NCI-H2196 (cell line): ENCODE measurements around the gene ST6GALNAC6.

ENCODE experiments used
- DNase-seq: peaks from one replicate; lab custom pipeline; 2025; ENCODE audit not compliant: unreplicated experiment; lab: John Stamatoyannopoulos, UW

Gene ST6GALNAC6

GRCh38 chr9:127934248-127934647, 34.8 kb upstream of the ST6GALNAC6 start:
- DNase-seq: no peak

- DNase-seq: peak; percentile 77
Measured at GRCh38 chr9:127931092-127931881, 31.9 kb upstream of the ST6GALNAC6 start.

GRCh38 chr9:127930231-127931091, 31.1 kb upstream of the ST6GALNAC6 start, which contains the start of gene PIP5KL1:
TSS of gene PIP5KL1 (minus strand) at chr9:127930777. CDS start at chr9:127930752, 25 bp downstream.
- DNase-seq: peak; percentile 92

- no peak for DNase-seq
Measured at GRCh38 chr9:127929625-127929979, 30.2 kb upstream of the ST6GALNAC6 start.

- DNase-seq: no peak
Measured at GRCh38 chr9:127928676-127929624, 29.5 kb upstream of the ST6GALNAC6 start.

- no peak for DNase-seq
Measured at GRCh38 chr9:127927988-127928675, 28.7 kb upstream of the ST6GALNAC6 start.

- peak; percentile 44 for DNase-seq
Measured at GRCh38 chr9:127927201-127927987, 28.0 kb upstream of the ST6GALNAC6 start.

- DNase-seq: no peak
Measured at GRCh38 chr9:127926906-127927200, 27.4 kb upstream of the ST6GALNAC6 start.

- no peak for DNase-seq
Measured at GRCh38 chr9:127925959-127926905, 26.8 kb upstream of the ST6GALNAC6 start.

GRCh38 chr9:127924736-127925444, 25.5 kb upstream of the ST6GALNAC6 start:
- no peak for DNase-seq

- no peak for DNase-seq
Measured at GRCh38 chr9:127923771-127924170, 24.4 kb upstream of the ST6GALNAC6 start.

- no peak for DNase-seq
Measured at GRCh38 chr9:127923046-127923445, 23.6 kb upstream of the ST6GALNAC6 start.

- DNase-seq: peak; percentile 64
Measured at GRCh38 chr9:127921557-127922120, 22.2 kb upstream of the ST6GALNAC6 start.

GRCh38 chr9:127920794-127921193, 21.4 kb upstream of the ST6GALNAC6 start:
- no peak for DNase-seq

GRCh38 chr9:127919253-127919815, 19.9 kb upstream of the ST6GALNAC6 start:
- DNase-seq: no peak

- peak; percentile 21 for DNase-seq
Measured at GRCh38 chr9:127918183-127919107, 19.0 kb upstream of the ST6GALNAC6 start.
